Esophagus muscularis mucosa (tissue), 4 donors: ENCODE data around the gene XYLT1. TPM values are rescaled to one million over a fixed set of nuclear protein-coding genes. Genes with fewer than 3 reads are reported as not detected.

Source experiments
- DNase-seq: peaks from one replicate; pipeline ENCODE4 v3.0.0-alpha.2; 2017; ENCODE audit errors: extremely low spot score
- H3K27ac ChIP-seq, 4 donors: fragments of 200-600 bp; sonication (generic); replicated peaks in 1 of 4; 1 replicate in 3 of 4; 2 replicates in 1 of 4; pipeline ENCODE4 v1.5.1; 2016 to 2019; ENCODE audit warnings: mild to moderate bottlenecking in 1 of 4
- H3K27me3 ChIP-seq, 4 donors: fragments of 200-600 bp; sonication (generic); one replicate each; pipeline versions ENCODE4 v1.5.1 to v1.6.0; 2016 to 2019
- H3K36me3 ChIP-seq, 4 donors: fragments of 200-600 bp; sonication (generic); one replicate each; pipeline ENCODE4 v1.5.1; 2016 to 2019
- H3K4me1 ChIP-seq, 4 donors: fragments of 200-600 bp; sonication (generic); one replicate each; pipeline ENCODE4 v1.5.1; 2016 to 2019
- H3K4me3 ChIP-seq, 4 donors: fragments of 200-600 bp; sonication (generic); 1 replicate in 2 of 4; 2 replicates in 2 of 4; pipeline ENCODE4 v1.5.1; 2016 to 2019; ENCODE audit warnings: mild to moderate bottlenecking in 4 of 4, moderate library complexity in 1 of 4
- H3K9me3 ChIP-seq, 4 donors: fragments of 200-600 bp; sonication (generic); 1 replicate in 3 of 4; 2 replicates in 1 of 4; pipeline ENCODE4 v1.5.1; 2016 to 2019
- EP300 ChIP-seq: sonication (generic); formaldehyde crosslinking; IDR thresholded peaks from one replicate; pipeline ENCODE4 v1.6.1; 2017; ENCODE audit warnings: antibody characterized with exemption
- POLR2A ChIP-seq: fragments of 450-650 bp; IDR thresholded peaks from one replicate; pipeline ENCODE4 v1.6.1; 2017; ENCODE audit warnings: antibody characterized with exemption, moderate library complexity, mild to moderate bottlenecking, low read depth
- POLR2AphosphoS5 ChIP-seq, 2 donors: sonication (generic); formaldehyde crosslinking; IDR thresholded peaks; one replicate each; pipeline ENCODE4 v1.6.1; 2017; ENCODE audit warnings: antibody characterized with exemption in 2 of 2
- WGBS: methylation state at CpG from one replicate; pipeline ENCODE4 v1.1.5; 2018; 5-methylcytosine and 5-hydroxymethylcytosine counted together
- intact Hi-C: fragments of 100-400 bp; cut with DNase I; formaldehyde crosslinking; loops from one replicate; pipeline ENCODE4 v1.15.1; 2023
- total RNA-seq, 4 donors: library from RNA; depleted of rRNA; stranded (reverse); fragments of >200 nt; gene quantifications; one replicate each; pipeline versions ENCODE4 v1.1.0 to v1.2.1, GENCODE V29; 2016
- TF ChIP-seq, protein P1 (sequence below), 3 experiments: fragments of 200-600 bp in 2 of 3; fragments of 450-650 bp in 1 of 3; sonication (generic) in 2 of 3; IDR thresholded peaks; one replicate each; pipeline ENCODE4 v1.5.1; 2017 to 2019; ENCODE audit warnings: antibody characterized with exemption in 3 of 3, mild to moderate bottlenecking in 2 of 3, moderate library complexity in 1 of 3

Gene XYLT1
- total RNA-seq, 4 donors from 2014 or later, result 25.2 to 57.1 (median 33.5) TPM

- intact Hi-C loops, result no loop called here
- TF ChIP-seq EP300 (no peak), POLR2A (no peak), POLR2AphosphoS5 (IDR thresholded peaks at IDR 0.05) (no peak)
- TF ChIP-seq, protein P1, sequence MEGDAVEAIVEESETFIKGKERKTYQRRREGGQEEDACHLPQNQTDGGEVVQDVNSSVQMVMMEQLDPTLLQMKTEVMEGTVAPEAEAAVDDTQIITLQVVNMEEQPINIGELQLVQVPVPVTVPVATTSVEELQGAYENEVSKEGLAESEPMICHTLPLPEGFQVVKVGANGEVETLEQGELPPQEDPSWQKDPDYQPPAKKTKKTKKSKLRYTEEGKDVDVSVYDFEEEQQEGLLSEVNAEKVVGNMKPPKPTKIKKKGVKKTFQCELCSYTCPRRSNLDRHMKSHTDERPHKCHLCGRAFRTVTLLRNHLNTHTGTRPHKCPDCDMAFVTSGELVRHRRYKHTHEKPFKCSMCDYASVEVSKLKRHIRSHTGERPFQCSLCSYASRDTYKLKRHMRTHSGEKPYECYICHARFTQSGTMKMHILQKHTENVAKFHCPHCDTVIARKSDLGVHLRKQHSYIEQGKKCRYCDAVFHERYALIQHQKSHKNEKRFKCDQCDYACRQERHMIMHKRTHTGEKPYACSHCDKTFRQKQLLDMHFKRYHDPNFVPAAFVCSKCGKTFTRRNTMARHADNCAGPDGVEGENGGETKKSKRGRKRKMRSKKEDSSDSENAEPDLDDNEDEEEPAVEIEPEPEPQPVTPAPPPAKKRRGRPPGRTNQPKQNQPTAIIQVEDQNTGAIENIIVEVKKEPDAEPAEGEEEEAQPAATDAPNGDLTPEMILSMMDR (IDR thresholded peaks at IDR 0.05), result no peak
These were observed 388.5 kb downstream of the XYLT1 start for GRCh38 chr16:17082095-17082882.

DNA sequence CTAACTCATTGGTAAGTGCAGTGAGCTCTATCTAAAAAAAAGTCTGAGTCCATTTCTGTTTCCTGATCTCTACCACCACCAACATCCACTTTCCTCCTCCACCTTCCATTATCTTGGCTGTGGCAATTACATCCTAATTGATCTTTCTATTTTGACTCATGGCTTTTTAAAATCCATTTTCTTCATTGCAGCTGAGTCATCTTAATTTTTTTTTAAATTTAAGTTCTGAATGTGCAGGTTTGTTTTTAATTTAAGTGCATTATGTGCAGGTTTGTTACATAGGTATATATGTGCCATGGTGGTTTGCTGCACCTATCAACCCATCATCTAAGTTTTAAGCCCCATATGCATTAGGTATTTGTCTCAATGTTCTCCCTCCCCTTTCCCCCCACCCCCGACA is 390.7 kb downstream of the XYLT1 start:
- Histone ChIP-seq H3K4me1 (no peaks in the 10 kb centered on the region), H3K9me3 (no peaks in the 10 kb centered on the region), H3K27ac (no peak overlapping the region), H3K27me3 (peaks cover 0 to 30% (median 0%) of the 10 kb centered on the region in 4 donors), H3K36me3 (no peaks in the 10 kb centered on the region), H3K4me3 (no peak overlapping the region)
- no peak for DNase-seq
- intact Hi-C loops, result no loop called here
- no peak for TF ChIP-seq POLR2AphosphoS5 (IDR thresholded peaks at IDR 0.05)
- no peak for TF ChIP-seq POLR2A
- TF ChIP-seq, protein P1 (IDR thresholded peaks at IDR 0.05), result no peak
- WGBS, result 45% methylated on average over 1 of the region's 1 CpG

More at GRCh38 chr16:17082095-17082882, 388.5 kb downstream of the XYLT1 start:
- H3K27me3 ChIP-seq, result peaks cover 0 to 21% (median 0%) of the 10 kb centered on the region in 4 donors
- H3K36me3 ChIP-seq, result no peaks in the 10 kb centered on the region
- no peaks in the 10 kb centered on the region for H3K4me1 ChIP-seq
- H3K9me3 ChIP-seq, result no peaks in the 10 kb centered on the region
- H3K4me3 ChIP-seq, result no peak overlapping the region
- H3K27ac ChIP-seq, result no peak overlapping the region
- DNase-seq, result no peak
- WGBS, result 76% methylated on average over 7 of the region's 7 CpGs

DNA sequence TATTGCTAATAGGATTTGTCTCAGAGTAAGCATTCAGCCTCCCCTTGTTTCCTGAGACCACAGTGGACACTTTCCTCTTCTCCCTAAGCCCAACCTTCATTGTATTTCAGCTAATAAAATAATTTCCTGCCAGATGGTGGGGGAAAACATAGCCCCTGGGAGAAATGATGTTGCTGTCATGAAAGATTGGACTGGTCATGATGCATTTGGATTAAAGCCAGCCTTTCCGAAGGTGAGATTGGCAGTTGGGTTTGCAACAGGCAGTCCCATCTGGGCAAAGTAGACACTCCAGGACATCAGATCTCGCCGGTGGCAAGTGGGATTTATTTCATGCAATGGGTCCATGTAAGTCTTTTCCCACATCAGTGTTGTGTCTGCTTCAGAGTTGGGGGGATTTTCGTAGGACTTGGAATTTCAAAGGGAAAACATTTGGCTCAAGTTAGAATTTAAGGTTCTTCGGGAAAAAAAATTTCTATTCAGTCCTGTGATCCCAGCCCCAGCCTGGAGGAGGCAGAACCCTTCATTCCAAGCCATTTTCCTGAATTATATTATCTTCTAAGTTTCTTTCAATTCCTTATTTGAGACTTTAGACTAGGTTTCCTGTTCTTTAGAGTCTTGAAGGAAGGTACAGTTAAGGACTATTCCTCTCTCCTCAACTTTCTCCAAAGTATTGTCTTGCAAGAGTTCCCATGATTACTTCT is 391.7 kb downstream of the XYLT1 start:
- H3K4me1 ChIP-seq, result no peaks in the 10 kb centered on the region
- H3K9me3 ChIP-seq, result no peaks in the 10 kb centered on the region
- no peak overlapping the region for H3K27ac ChIP-seq
- intact Hi-C loops, result no loop called here
- TF ChIP-seq POLR2AphosphoS5 (IDR thresholded peaks at IDR 0.05) (no peak), POLR2A (no peak), EP300 (no peak)
- TF ChIP-seq, protein P1 (IDR thresholded peaks at IDR 0.05), result no peak
- H3K4me3 ChIP-seq, result no peak overlapping the region
- 61% methylated on average over 5 of the region's 5 CpGs for WGBS
- no peaks in the 10 kb centered on the region for H3K36me3 ChIP-seq
- H3K27me3 ChIP-seq, result peaks cover 0 to 30% (median 0%) of the 10 kb centered on the region in 4 donors
- DNase-seq, result no peak

- no peaks in the 10 kb centered on the region for H3K36me3 ChIP-seq
- H3K27me3 ChIP-seq, result peaks cover 0 to 22% (median 0%) of the 10 kb centered on the region in 4 donors
- intact Hi-C loops, result no loop called here
- no peak overlapping the region for H3K27ac ChIP-seq
- H3K4me1 ChIP-seq, result no peaks in the 10 kb centered on the region
- H3K4me3 ChIP-seq, result no peak overlapping the region
- 86% methylated on average over 5 of the region's 5 CpGs for WGBS
- DNase-seq, result no peak
- TF ChIP-seq POLR2AphosphoS5 (IDR thresholded peaks at IDR 0.05) (no peak), POLR2A (no peak), EP300 (no peak)
- TF ChIP-seq, protein P1 (IDR thresholded peaks at IDR 0.05), result no peak
- H3K9me3 ChIP-seq, result no peaks in the 10 kb centered on the region
These were observed 393.8 kb downstream of the XYLT1 start for GRCh38 chr16:17076818-17077498.
